ENCODE data around the gene DUS4L. TPM values are rescaled to one million over a fixed set of nuclear protein-coding genes. Genes with fewer than 3 reads are reported as not detected.
A peak's percentile ranks its signal among the peaks of the same experiment; 100 is the strongest.

The DUS4L gene
- polyA plus RNA-seq, 2 donors: 3.5 to 4.0 TPM

- Histone ChIP-seq H3K4me3 (ENCODE audit: low read depth in 1 of 2, low read length in 2 of 2) (no peak overlapping the region), H3K36me3 (ENCODE audit: control insufficient read depth in 2 of 2, insufficient read depth in 2 of 2, low read length in 1 of 2) (peaks cover 0 to 7% of the 10 kb centered on the region in 2 donors), H3K9me3 (ENCODE audit: control insufficient read depth in 2 of 2, insufficient read depth in 1 of 2, low read depth in 1 of 2, low read length in 1 of 2) (peaks cover 2 to 3% of the 10 kb centered on the region in 2 donors), H3K4me1 (ENCODE audit: control insufficient read depth in 2 of 2, insufficient read depth in 2 of 2, low read length in 1 of 2) (no peaks in the 10 kb centered on the region), H3K27ac (ENCODE audit: low read depth in 2 of 2, low read length in 1 of 2) (no peak overlapping the region), H3K27me3 (ENCODE audit: control insufficient read depth in 1 of 2, insufficient read depth in 2 of 2, low read length in 2 of 2) (no peaks in the 10 kb centered on the region)
- 98 to 99% methylated on average over 4 of the region's 4 CpGs for WGBS, 2 donors
Measured at GRCh38 chr7:107544848-107545591, 18.8 kb upstream of the DUS4L start.

- Histone ChIP-seq H3K27ac (ENCODE audit: low read depth in 2 of 2, low read length in 1 of 2) (no peak overlapping the region), H3K4me1 (ENCODE audit: control insufficient read depth in 2 of 2, insufficient read depth in 2 of 2, low read length in 1 of 2) (no peaks in the 10 kb centered on the region), H3K36me3 (ENCODE audit: control insufficient read depth in 2 of 2, insufficient read depth in 2 of 2, low read length in 1 of 2) (peaks cover 0 to 2% of the 10 kb centered on the region in 2 donors), H3K27me3 (ENCODE audit: control insufficient read depth in 1 of 2, insufficient read depth in 2 of 2, low read length in 2 of 2) (no peaks in the 10 kb centered on the region), H3K9me3 (ENCODE audit: control insufficient read depth in 2 of 2, insufficient read depth in 1 of 2, low read depth in 1 of 2, low read length in 1 of 2) (no peaks in the 10 kb centered on the region), H3K4me3 (ENCODE audit: low read depth in 1 of 2, low read length in 2 of 2) (no peak overlapping the region)
- 96 to 100% methylated on average over 1 of the region's 1 CpG for WGBS, 2 donors
Measured at GRCh38 chr7:107551936-107552335, 11.8 kb upstream of the DUS4L start.

GRCh38 chr7:107555893-107556292 lies 7.9 kb upstream of the DUS4L start:
- Histone ChIP-seq H3K4me3 (ENCODE audit: low read depth in 1 of 2, low read length in 2 of 2) (no peak overlapping the region), H3K9me3 (ENCODE audit: control insufficient read depth in 2 of 2, insufficient read depth in 1 of 2, low read depth in 1 of 2, low read length in 1 of 2) (no peaks in the 10 kb centered on the region), H3K4me1 (ENCODE audit: control insufficient read depth in 2 of 2, insufficient read depth in 2 of 2, low read length in 1 of 2) (no peaks in the 10 kb centered on the region), H3K27ac (ENCODE audit: low read depth in 2 of 2, low read length in 1 of 2) (no peak overlapping the region), H3K36me3 (ENCODE audit: control insufficient read depth in 2 of 2, insufficient read depth in 2 of 2, low read length in 1 of 2) (no peaks in the 10 kb centered on the region), H3K27me3 (ENCODE audit: control insufficient read depth in 1 of 2, insufficient read depth in 2 of 2, low read length in 2 of 2) (no peaks in the 10 kb centered on the region)
- 89 to 96% methylated on average over 3 of the region's 3 CpGs for WGBS, 2 donors

- Histone ChIP-seq H3K4me3 (ENCODE audit: low read depth in 1 of 2, low read length in 2 of 2) (no peak overlapping the region), H3K9me3 (ENCODE audit: control insufficient read depth in 2 of 2, insufficient read depth in 1 of 2, low read depth in 1 of 2, low read length in 1 of 2) (no peaks in the 10 kb centered on the region), H3K27me3 (ENCODE audit: control insufficient read depth in 1 of 2, insufficient read depth in 2 of 2, low read length in 2 of 2) (no peaks in the 10 kb centered on the region), H3K27ac (ENCODE audit: low read depth in 2 of 2, low read length in 1 of 2) (no peak overlapping the region), H3K36me3 (ENCODE audit: control insufficient read depth in 2 of 2, insufficient read depth in 2 of 2, low read length in 1 of 2) (no peaks in the 10 kb centered on the region), H3K4me1 (ENCODE audit: control insufficient read depth in 2 of 2, insufficient read depth in 2 of 2, low read length in 1 of 2) (no peaks in the 10 kb centered on the region)
- 54 to 55% methylated on average over 2 of the region's 2 CpGs for WGBS, 2 donors
Measured at GRCh38 chr7:107559864-107560263, 3.9 kb upstream of the DUS4L start.

- H3K27ac ChIP-seq (ENCODE audit: low read depth in 2 of 2, low read length in 1 of 2): peak overlapping the region in 1 of 2 donors; percentile 4
Measured at GRCh38 chr7:107560898-107561516, 2.8 kb upstream of the DUS4L start.

GRCh38 chr7:107563081-107563774 lies 543 bp upstream of the DUS4L start:
- Histone ChIP-seq H3K27ac (ENCODE audit: low read depth in 2 of 2, low read length in 1 of 2) (peak overlapping the region; percentile 90 to 93), H3K9me3 (ENCODE audit: control insufficient read depth in 2 of 2, insufficient read depth in 1 of 2, low read depth in 1 of 2, low read length in 1 of 2) (no peaks in the 10 kb centered on the region), H3K4me1 (ENCODE audit: control insufficient read depth in 2 of 2, insufficient read depth in 2 of 2, low read length in 1 of 2) (no peaks in the 10 kb centered on the region), H3K36me3 (ENCODE audit: control insufficient read depth in 2 of 2, insufficient read depth in 2 of 2, low read length in 1 of 2) (no peaks in the 10 kb centered on the region), H3K27me3 (ENCODE audit: control insufficient read depth in 1 of 2, insufficient read depth in 2 of 2, low read length in 2 of 2) (no peaks in the 10 kb centered on the region), H3K4me3 (ENCODE audit: low read depth in 1 of 2, low read length in 2 of 2) (peak overlapping the region; percentile 72 to 94)
- 2 to 4% methylated on average over 21 of the region's 21 CpGs for WGBS, 2 donors

More at GRCh38 chr7:107560898-107561516, 2.8 kb upstream of the DUS4L start:
- no peaks in the 10 kb centered on the region for H3K27me3 ChIP-seq (ENCODE audit: control insufficient read depth in 1 of 2, insufficient read depth in 2 of 2, low read length in 2 of 2)
- WGBS, 2 donors: 50 to 62% methylated on average over 6 of the region's 6 CpGs
- no peaks in the 10 kb centered on the region for H3K4me1 ChIP-seq (ENCODE audit: control insufficient read depth in 2 of 2, insufficient read depth in 2 of 2, low read length in 1 of 2)
- H3K4me3 ChIP-seq (ENCODE audit: low read depth in 1 of 2, low read length in 2 of 2): no peak overlapping the region
- H3K36me3 ChIP-seq (ENCODE audit: control insufficient read depth in 2 of 2, insufficient read depth in 2 of 2, low read length in 1 of 2): no peaks in the 10 kb centered on the region
- no peaks in the 10 kb centered on the region for H3K9me3 ChIP-seq (ENCODE audit: control insufficient read depth in 2 of 2, insufficient read depth in 1 of 2, low read depth in 1 of 2, low read length in 1 of 2)

GRCh38 chr7:107564553-107565298 lies 955 bp downstream of the DUS4L start:
- Histone ChIP-seq H3K9me3 (ENCODE audit: control insufficient read depth in 2 of 2, insufficient read depth in 1 of 2, low read depth in 1 of 2, low read length in 1 of 2) (no peaks in the 10 kb centered on the region), H3K27ac (ENCODE audit: low read depth in 2 of 2, low read length in 1 of 2) (peak overlapping the region; percentile 90 to 93), H3K36me3 (ENCODE audit: control insufficient read depth in 2 of 2, insufficient read depth in 2 of 2, low read length in 1 of 2) (no peaks in the 10 kb centered on the region), H3K4me3 (ENCODE audit: low read depth in 1 of 2, low read length in 2 of 2) (peak overlapping the region; percentile 72 to 94), H3K27me3 (ENCODE audit: control insufficient read depth in 1 of 2, insufficient read depth in 2 of 2, low read length in 2 of 2) (no peaks in the 10 kb centered on the region), H3K4me1 (ENCODE audit: control insufficient read depth in 2 of 2, insufficient read depth in 2 of 2, low read length in 1 of 2) (no peaks in the 10 kb centered on the region)
- 31 to 40% methylated on average over 9 of the region's 9 CpGs for WGBS, 2 donors

GRCh38 chr7:107570298-107570697 lies 6.5 kb downstream of the DUS4L start:
- peaks cover 0 to 4% of the 10 kb centered on the region in 2 donors for H3K36me3 ChIP-seq (ENCODE audit: control insufficient read depth in 2 of 2, insufficient read depth in 2 of 2, low read length in 1 of 2)
- no peaks in the 10 kb centered on the region for H3K27me3 ChIP-seq (ENCODE audit: control insufficient read depth in 1 of 2, insufficient read depth in 2 of 2, low read length in 2 of 2)
- H3K27ac ChIP-seq (ENCODE audit: low read depth in 2 of 2, low read length in 1 of 2): no peak overlapping the region
- 92 to 98% methylated on average over 2 of the region's 2 CpGs for WGBS, 2 donors
- no peaks in the 10 kb centered on the region for H3K9me3 ChIP-seq (ENCODE audit: control insufficient read depth in 2 of 2, insufficient read depth in 1 of 2, low read depth in 1 of 2, low read length in 1 of 2)
- H3K4me1 ChIP-seq (ENCODE audit: control insufficient read depth in 2 of 2, insufficient read depth in 2 of 2, low read length in 1 of 2): no peaks in the 10 kb centered on the region
- no peak overlapping the region for H3K4me3 ChIP-seq (ENCODE audit: low read depth in 1 of 2, low read length in 2 of 2)

GRCh38 chr7:107573537-107573936 lies 9.8 kb downstream of the DUS4L start:
- no peaks in the 10 kb centered on the region for H3K4me1 ChIP-seq (ENCODE audit: control insufficient read depth in 2 of 2, insufficient read depth in 2 of 2, low read length in 1 of 2)
- H3K4me3 ChIP-seq (ENCODE audit: low read depth in 1 of 2, low read length in 2 of 2): no peak overlapping the region
- no peak overlapping the region for H3K27ac ChIP-seq (ENCODE audit: low read depth in 2 of 2, low read length in 1 of 2)
- no peaks in the 10 kb centered on the region for H3K27me3 ChIP-seq (ENCODE audit: control insufficient read depth in 1 of 2, insufficient read depth in 2 of 2, low read length in 2 of 2)
- 82 to 91% methylated on average over 4 of the region's 4 CpGs for WGBS, 2 donors
- no peaks in the 10 kb centered on the region for H3K9me3 ChIP-seq (ENCODE audit: control insufficient read depth in 2 of 2, insufficient read depth in 1 of 2, low read depth in 1 of 2, low read length in 1 of 2)
- peaks cover 0 to 4% of the 10 kb centered on the region in 2 donors for H3K36me3 ChIP-seq (ENCODE audit: control insufficient read depth in 2 of 2, insufficient read depth in 2 of 2, low read length in 1 of 2)

Measured in esophagus (tissue), 2 donors.